Fibroblast of lung (primary cell): ENCODE data around the gene NPAP1. TPM values are rescaled to one million over a fixed set of nuclear protein-coding genes. Genes with fewer than 3 reads are reported as not detected.

Experiments used
- DNase-seq, 2 donors: peaks; one replicate each; pipeline versions ENCODE4 v3.0.0 to v3.0.0-alpha.2; 2010; ENCODE audit warnings: low read depth in 2 of 2
- H2AFZ ChIP-seq: 2 replicates; pipeline ENCODE4 v1.5.1; 2012; ENCODE audit warnings: low read length, control low read depth, inconsistent platforms
- H3K27ac ChIP-seq: 2 replicates; pipeline ENCODE4 v1.5.1; 2011; ENCODE audit warnings: low read length, control low read depth; ENCODE audit not compliant: insufficient read depth
- H3K27me3 ChIP-seq: 2 replicates; pipeline ENCODE4 v1.5.1; 2011; ENCODE audit warnings: mild to moderate bottlenecking, low read length; ENCODE audit not compliant: control insufficient read depth, insufficient read depth
- H3K36me3 ChIP-seq: 2 replicates; pipeline ENCODE4 v1.5.1; 2011; ENCODE audit warnings: low read length; ENCODE audit not compliant: control insufficient read depth, insufficient read depth
- H3K4me1 ChIP-seq: 2 replicates; pipeline ENCODE4 v1.5.1; 2011; ENCODE audit warnings: low read length; ENCODE audit not compliant: control insufficient read depth, insufficient read depth; ENCODE audit errors: extremely low read depth
- H3K4me2 ChIP-seq: 2 replicates; pipeline ENCODE4 v1.5.1; 2011; ENCODE audit warnings: low read length, control low read depth; ENCODE audit not compliant: insufficient read depth; ENCODE audit errors: extremely low read depth
- H3K4me3 ChIP-seq, 4 experiments: fragments of 200-600 bp in 1 of 4; sonication (generic) in 1 of 4; replicated peaks in 1 of 4; 2 replicates each; pipeline ENCODE4 v1.5.1; 2011 to 2016; ENCODE audit warnings: low read length in 4 of 4, low read depth in 3 of 4, mild to moderate bottlenecking in 3 of 4, control low read depth in 2 of 4, inconsistent platforms in 1 of 4, mixed read lengths in 1 of 4; ENCODE audit not compliant: insufficient read depth in 1 of 4; ENCODE audit errors: control extremely low read depth in 1 of 4
- H3K79me2 ChIP-seq: 2 replicates; pipeline ENCODE4 v1.5.1; 2012; ENCODE audit warnings: mild to moderate bottlenecking, low read length, inconsistent platforms; ENCODE audit not compliant: control insufficient read depth, insufficient read depth
- H3K9ac ChIP-seq: 2 replicates; pipeline ENCODE4 v1.5.1; 2011; ENCODE audit warnings: mild to moderate bottlenecking, low read length, control low read depth; ENCODE audit not compliant: insufficient read depth
- H3K9me3 ChIP-seq: 2 replicates; pipeline ENCODE4 v1.5.1; 2012; ENCODE audit warnings: low read depth, low read length; ENCODE audit not compliant: control insufficient read depth, insufficient read depth
- H4K20me1 ChIP-seq: 2 replicates; pipeline ENCODE4 v1.5.1; 2011; ENCODE audit warnings: low read length; ENCODE audit not compliant: control insufficient read depth, insufficient read depth; ENCODE audit errors: extremely low read depth
- CTCF ChIP-seq, 2 donors: IDR thresholded peaks in 1 of 2; conservative IDR thresholded peaks in 1 of 2; 1 replicate in 1 of 2; 2 replicates in 1 of 2; pipeline ENCODE4 v1.5.1; 2011 to 2012; ENCODE audit warnings: low read length in 2 of 2, control low read depth in 1 of 2, inconsistent platforms in 1 of 2, low read depth in 1 of 2, mild to moderate bottlenecking in 1 of 2
- EZH2 ChIP-seq: IDR thresholded peaks from 2 replicates; pipeline ENCODE4 v1.5.1; 2012; ENCODE audit warnings: low read length, control low read depth, mild to moderate bottlenecking; ENCODE audit errors: missing control alignments
- polyA plus RNA-seq, 2 donors: library from polyadenylated mRNA; depleted of rRNA in 1 of 2; stranded (reverse) in 1 of 2; unstranded in 1 of 2; fragments of >200 nt; gene quantifications; 2 replicates each; pipeline ENCODE4 v1.2.1, GENCODE V29; 2011 to 2012; ENCODE audit warnings: missing spikeins in 1 of 2
- total RNA-seq: library from RNA; depleted of rRNA; stranded (reverse); fragments of >200 nt; gene quantifications from 2 replicates; pipeline ENCODE4 v1.2.1, GENCODE V29; 2014

The NPAP1 gene
- total and polyA plus RNA-seq, 2 donors (not counting 1 experiment from before 2014, with no cell fraction given) = not detected

GRCh38 chr15:24729760-24730159 is 54.2 kb downstream of the NPAP1 start:
- Histone ChIP-seq H3K27ac (no peak overlapping the region), H3K36me3 (no peaks in the 10 kb centered on the region), H4K20me1 (no peaks in the 10 kb centered on the region), H3K9me3 (no peaks in the 10 kb centered on the region), H3K4me3 (no peak overlapping the region), H3K9ac (no peak overlapping the region), H3K4me2 (no peak overlapping the region), H3K27me3 (no peaks in the 10 kb centered on the region), H3K79me2 (no peaks in the 10 kb centered on the region), H3K4me1 (no peaks in the 10 kb centered on the region), H2AFZ (no peak overlapping the region)
- DNase-seq = no peak
- TF ChIP-seq EZH2 (no peak), CTCF (conservative IDR thresholded peaks at IDR 0.05 in 1 of 2, IDR thresholded peaks at IDR 0.05 in 1 of 2; ENCODE audit: low read depth in 1 of 2, low read length in 2 of 2) (no peak)
